H1 (cell line): Measurements from ENCODE around the gene KRTAP5-1. TPM values are rescaled to one million over a fixed set of nuclear protein-coding genes. Genes with fewer than 3 reads are reported as not detected.

ENCODE experiments used
- CHD2 ChIP-seq: IDR thresholded peaks from 2 replicates; pipeline ENCODE4 v1.6.1; 2012; ENCODE audit warnings: low read length, improper control_type of control experiment
- KDM5A ChIP-seq: fragments of 200-600 bp; IDR thresholded peaks from 2 replicates; pipeline ENCODE4 v1.7.1; 2012; ENCODE audit warnings: mild to moderate bottlenecking, low read length, inconsistent platforms, mixed read lengths
- NRF1 ChIP-seq: IDR thresholded peaks from 2 replicates; pipeline ENCODE4 v1.6.1; 2011; ENCODE audit warnings: mild to moderate bottlenecking, low read depth, low read length, improper control_type of control experiment
- polyA plus RNA-seq, 7 experiments: library from polyadenylated mRNA; depleted of rRNA in 3 of 7; stranded (reverse) in 5 of 7; unstranded in 2 of 7; fragments of >200 nt in 5 of 7; fragments of 200-250 nt in 2 of 7; gene quantifications; 1 replicate in 5 of 7; 2 replicates in 1 of 7; 4 replicates in 1 of 7; pipeline versions ENCODE4 v1.2.1 to v1.2.3, GENCODE V29; 2011 to 2013; ENCODE audit warnings: missing spikeins in 2 of 7, mixed read lengths in 2 of 7
- total RNA-seq: library from RNA; stranded (reverse); fragmentation: NEBNext Ultra II Directional; extraction: Animal tissue kit (Norgen Biotek cat#: 25700); gene quantifications from 2 replicates; pipeline ENCODE4 v1.2.1, GENCODE V29; 2021

KRTAP5-1 gene
- total and polyA plus RNA-seq, 2 of the 8 experiments (the other 6 are each of a cell fraction or from before 2014, with no cell fraction given): not detected

- TF ChIP-seq NRF1 (no peak), KDM5A (no peak), CHD2 (no peak)
These were observed 12.4 kb upstream of the KRTAP5-1 start (continued) for GRCh38 chr11:1597331-1597993.
